ENCODE data around the gene SOD2.

Gene SOD2

DNA sequence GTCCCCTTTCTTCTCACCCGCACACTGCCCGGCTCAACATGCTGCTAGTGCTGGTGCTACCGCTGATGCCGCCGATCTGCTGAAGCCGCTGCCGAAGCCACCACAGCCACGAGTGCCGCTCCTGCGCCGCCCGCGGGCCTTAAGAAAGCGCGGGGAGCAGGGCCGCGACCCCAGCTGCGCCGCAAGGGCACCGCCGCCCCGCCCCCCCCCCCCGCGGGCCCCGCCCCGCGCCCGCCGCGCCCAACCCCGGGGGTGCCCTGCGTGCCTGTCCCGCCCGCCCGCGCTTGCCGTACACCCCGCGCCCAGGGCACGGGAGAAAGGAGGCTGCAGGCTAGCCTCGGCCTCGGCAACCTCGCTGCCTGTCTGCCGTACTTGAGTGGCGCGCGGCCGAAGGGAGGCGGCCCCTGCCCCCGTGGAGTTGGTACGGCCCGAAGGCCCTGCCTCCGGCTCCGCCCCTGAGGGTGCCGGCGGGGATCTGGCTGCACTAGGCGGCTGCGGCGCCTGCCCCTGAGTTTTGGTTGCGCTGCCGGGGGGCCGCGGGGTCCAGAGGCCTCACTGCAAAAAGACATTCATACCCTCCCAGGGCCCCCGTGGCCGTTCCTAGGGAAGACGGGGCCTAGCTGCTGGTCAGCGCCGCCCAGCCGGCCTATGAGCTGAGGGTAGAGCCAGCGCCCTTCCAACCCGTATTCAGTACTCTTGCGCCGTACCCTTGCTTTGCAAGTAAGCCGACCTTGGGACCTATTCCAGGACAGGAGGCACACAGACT lies at the start of gene SOD2:
SOD2 (minus strand) TSS at position 114 of the 766 bp plus-strand sequence; CDS start at position 40, 74 bp downstream.
- TF ChIP-seq, protein P1, sequence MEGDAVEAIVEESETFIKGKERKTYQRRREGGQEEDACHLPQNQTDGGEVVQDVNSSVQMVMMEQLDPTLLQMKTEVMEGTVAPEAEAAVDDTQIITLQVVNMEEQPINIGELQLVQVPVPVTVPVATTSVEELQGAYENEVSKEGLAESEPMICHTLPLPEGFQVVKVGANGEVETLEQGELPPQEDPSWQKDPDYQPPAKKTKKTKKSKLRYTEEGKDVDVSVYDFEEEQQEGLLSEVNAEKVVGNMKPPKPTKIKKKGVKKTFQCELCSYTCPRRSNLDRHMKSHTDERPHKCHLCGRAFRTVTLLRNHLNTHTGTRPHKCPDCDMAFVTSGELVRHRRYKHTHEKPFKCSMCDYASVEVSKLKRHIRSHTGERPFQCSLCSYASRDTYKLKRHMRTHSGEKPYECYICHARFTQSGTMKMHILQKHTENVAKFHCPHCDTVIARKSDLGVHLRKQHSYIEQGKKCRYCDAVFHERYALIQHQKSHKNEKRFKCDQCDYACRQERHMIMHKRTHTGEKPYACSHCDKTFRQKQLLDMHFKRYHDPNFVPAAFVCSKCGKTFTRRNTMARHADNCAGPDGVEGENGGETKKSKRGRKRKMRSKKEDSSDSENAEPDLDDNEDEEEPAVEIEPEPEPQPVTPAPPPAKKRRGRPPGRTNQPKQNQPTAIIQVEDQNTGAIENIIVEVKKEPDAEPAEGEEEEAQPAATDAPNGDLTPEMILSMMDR (IDR thresholded peaks at IDR 0.05), result no peak

DNA sequence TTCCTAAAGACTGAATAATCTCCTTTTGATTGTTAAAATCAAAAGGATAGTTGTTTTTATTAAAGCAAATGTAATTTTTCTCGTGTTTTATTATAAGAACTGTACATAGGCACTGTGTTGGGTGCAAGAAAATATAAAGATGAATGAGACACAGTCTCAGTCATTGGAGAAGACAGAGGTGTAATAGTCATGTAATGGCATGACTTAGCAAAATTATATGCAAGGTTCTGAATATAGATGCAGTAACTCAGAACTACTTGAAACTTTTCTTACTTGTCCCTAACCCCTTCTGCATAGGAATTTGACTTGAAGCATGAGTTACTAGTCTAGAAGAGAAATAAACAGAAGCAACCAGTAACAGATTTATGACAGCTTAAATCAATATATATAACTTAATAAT lies 49.1 kb upstream of the SOD2 start:
- TF ChIP-seq, protein P1 (IDR thresholded peaks at IDR 0.05), result no peak

DNA sequence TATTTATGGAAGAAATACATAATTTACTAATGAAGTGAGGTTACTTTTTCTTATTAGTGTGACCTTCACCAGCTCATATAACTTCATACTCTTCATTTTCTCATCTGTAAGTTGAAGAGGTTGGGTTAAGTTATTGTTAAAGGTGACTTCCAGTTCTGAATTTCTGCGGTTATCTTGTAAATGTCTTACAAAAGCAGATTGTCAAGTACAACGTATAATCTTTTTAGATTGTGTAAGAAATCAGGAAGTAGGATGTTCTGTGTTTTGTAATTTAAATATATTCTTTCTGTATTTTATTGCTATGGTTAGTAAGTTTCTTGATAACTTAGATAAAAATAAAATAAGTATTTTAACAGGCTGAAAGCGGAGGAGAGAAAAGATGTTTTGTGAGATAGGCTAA lies 46.3 kb upstream of the SOD2 start:
- TF ChIP-seq, protein P1 (IDR thresholded peaks at IDR 0.05), result no peak

DNA sequence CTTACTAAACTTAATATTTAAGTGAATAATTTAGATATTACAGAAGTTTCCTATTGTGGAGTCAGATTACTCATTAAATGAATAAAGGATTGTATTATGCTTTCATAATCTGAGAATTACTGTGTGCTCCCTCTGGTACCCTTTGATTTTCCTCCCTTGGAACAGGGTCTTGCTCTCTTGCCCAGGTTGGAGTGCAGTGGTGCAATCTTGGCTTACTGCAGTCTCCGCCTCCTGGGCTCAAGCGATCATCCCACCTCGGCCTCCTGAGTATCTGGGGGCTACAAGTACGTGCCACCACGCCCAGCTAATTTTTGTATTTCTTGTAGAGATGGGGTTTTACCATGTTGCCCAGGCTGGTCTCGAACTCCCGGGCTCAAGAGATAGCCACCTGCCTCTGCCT lies 43.9 kb upstream of the SOD2 start:
- TF ChIP-seq, protein P1 (IDR thresholded peaks at IDR 0.05), result no peak

DNA sequence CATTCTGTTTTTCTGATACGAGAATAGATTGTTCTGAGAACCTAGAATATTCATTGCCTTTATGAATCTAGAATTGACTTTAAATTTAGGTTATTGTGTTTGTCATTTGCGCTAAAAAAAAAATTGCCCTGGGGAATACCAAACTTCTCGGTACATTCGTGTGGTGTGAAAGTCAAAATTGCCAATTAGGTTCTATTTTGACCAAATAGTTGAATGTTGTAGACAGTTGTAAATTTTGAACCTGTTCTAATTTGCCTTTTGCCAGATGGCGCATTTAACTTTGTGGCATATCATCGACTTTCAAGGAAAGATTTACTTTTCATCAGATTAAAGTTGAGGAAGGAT lies 37.3 kb upstream of the SOD2 start:
- TF ChIP-seq, protein P1 (IDR thresholded peaks at IDR 0.05), result no peak

DNA sequence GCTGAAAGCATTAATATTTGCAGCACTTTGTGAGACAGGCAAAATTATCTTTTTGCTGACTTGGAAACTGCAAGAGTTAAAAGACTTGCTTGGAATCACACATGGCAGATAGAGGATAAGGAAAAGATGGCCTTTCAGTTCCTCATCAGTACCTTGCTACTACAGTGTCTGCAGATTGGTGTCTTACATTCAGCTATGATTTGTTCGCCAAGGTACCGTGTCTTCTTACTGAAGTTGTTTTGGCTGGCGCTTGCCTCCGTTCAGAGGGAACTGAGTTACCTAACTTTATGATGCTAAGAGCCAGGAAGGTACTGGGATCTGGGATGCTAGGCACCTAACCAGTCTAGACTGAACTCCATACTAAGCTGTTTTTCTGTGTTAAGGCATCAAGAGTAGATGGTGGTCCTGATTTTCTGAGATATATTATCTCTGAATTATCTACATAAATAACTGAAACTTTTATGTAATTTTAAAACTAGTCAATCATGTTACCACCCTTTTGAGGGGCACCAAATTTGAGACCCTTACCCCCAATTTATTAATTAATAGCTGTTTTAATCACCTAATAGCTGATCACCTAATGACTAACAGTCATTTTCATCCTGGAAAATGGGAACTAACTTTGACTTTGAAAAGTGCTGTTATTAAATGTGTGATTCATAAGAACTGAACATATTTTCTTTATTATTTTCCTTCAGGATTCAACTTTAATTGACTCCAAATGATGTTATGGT lies 36.7 kb upstream of the SOD2 start:
- TF ChIP-seq, protein P1 (IDR thresholded peaks at IDR 0.05), result no peak

DNA sequence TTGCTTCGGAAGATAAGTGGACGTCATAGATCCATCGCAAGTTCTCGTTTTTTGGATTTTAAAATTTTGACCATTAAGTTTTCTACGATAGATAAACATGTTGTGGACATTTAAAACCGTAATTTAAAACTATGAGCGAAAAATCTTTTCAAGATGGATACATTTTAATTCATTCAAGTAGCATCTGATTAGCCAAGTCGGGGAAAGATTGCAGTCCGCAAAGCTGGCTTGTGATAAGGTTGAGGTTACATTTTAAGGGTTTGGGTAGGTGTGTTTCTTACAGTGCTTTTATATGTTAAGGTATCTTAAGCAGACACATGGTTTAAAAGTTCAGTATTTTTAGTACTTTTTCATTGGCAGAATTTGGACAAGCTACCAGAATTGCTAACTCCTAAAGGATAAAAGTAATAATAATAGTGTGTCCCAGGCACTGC lies 35.5 kb upstream of the SOD2 start:
- TF ChIP-seq, protein P1 (IDR thresholded peaks at IDR 0.05), result no peak
